HG02973 (cell line): ENCODE measurements around the gene SMIM5.

Source experiments
- ATAC-seq: cut with Tn5 transposase; IDR thresholded peaks from one replicate; pipeline ENCODE4 v1.9.1; 2021; ENCODE audit warnings: moderate library complexity; ENCODE audit not compliant: unreplicated experiment

The SMIM5 gene

DNA sequence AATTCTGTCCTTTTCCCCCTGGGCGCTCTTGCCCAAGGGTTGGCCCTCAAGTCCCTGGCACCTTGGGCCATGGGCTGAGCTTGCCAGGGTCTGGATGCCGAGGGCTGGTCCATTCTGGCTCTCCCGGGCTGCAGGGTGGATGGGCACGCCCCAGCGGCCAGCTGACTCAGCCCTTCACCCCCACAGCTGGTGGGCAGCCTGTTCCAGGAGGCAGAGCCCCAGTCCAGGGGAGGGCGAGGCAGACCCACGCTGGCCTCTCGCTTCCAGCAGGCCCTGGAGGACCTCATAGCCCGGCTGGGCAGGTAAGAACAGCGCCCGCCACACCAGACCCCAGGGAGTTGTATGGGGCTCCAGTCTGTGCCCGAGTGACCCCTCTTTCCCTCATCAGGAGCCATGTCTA, 30.6 kb upstream of the SMIM5 start:
- ATAC-seq: no peak

DNA sequence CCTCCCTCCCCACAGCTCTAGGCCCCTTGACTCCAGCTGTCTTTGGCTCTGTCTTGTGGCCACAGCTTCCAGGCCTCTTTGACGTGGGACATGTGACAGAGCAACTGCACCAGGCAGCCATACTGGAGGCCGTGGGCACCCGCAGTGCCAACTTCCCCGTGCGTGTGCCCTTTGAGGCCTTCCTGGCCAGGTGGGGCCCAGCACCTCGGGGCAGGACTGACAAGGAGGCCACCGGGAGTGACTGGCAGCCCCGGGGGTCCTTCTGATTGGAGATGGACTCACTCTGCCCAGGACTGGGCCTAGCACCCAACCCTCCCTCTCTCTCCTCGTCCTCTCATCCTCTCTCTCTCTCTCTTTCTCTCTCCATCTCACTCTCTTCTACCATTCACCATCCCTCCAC, 30.1 kb upstream of the SMIM5 start:
- no peak for ATAC-seq

DNA sequence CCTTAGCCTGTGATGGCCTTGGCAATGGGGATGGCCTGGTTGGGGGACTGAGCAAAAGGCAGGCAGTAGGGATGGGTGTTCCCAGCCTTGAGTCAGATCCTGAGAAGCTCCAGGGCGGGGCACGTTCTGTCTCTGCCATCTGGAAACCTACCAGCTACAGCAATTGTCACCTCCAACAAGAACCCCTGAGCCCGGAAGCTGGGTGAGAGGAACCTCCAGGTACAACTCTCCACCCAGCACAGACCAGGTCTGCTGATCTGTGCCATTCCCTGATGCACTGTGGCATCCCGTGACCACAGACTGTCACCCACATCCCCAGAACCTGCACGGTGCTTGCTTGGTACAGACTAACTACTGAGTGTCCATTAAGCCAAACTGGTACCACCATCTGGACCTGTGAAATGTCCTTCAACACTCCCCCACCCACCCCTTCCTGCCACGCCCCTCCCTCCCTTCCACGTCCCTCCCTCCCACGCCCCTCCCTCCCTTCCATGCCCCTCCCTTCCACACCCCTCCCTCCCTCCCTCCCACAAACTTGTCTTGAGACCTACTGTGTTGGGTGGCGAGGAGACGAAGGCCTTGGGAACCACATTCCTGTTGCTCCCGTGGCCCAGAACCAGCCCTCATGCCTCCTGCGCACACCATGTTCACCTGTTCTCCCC, 29.1 kb upstream of the SMIM5 start:
- ATAC-seq: no peak

DNA sequence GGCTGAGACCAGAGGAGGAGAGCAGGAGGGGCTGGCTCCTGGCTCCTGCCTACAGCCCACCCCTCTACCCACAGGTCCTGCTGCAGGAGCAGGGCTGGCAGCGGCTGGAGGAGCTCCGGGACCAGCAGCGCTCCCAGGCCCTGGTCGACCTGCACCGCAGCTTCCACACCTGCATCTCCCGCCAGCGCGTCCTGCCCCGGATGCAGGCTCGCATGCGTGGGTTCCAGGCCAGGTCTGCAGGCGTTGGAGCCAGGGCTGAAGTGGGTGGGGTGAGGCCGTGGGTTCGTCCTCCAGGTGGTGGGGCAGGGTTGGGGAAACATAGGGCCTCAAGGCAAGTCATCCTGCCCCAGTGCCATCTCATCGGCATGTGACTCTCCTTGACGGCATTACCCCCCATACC, 27.4 kb upstream of the SMIM5 start:
- ATAC-seq: no peak

DNA sequence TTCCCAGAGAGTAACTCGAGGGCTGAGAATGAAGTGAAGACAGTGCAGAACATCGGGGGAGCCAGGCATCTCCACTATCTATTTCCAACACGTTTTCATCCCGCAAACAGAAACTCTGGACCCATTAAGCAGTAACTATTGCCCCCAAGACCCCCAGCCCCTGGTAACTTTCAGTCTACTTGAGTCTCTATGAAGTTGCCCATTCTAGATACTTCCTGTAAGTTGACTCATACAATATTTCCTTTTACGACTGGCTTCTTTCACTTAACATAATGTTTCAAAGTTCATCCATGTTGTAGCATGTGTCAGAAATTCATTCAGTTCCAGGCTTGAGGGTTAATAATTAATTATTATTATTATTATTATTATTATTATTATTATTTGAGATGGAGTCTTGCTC, 26.1 kb upstream of the SMIM5 start:
- no peak for ATAC-seq

DNA sequence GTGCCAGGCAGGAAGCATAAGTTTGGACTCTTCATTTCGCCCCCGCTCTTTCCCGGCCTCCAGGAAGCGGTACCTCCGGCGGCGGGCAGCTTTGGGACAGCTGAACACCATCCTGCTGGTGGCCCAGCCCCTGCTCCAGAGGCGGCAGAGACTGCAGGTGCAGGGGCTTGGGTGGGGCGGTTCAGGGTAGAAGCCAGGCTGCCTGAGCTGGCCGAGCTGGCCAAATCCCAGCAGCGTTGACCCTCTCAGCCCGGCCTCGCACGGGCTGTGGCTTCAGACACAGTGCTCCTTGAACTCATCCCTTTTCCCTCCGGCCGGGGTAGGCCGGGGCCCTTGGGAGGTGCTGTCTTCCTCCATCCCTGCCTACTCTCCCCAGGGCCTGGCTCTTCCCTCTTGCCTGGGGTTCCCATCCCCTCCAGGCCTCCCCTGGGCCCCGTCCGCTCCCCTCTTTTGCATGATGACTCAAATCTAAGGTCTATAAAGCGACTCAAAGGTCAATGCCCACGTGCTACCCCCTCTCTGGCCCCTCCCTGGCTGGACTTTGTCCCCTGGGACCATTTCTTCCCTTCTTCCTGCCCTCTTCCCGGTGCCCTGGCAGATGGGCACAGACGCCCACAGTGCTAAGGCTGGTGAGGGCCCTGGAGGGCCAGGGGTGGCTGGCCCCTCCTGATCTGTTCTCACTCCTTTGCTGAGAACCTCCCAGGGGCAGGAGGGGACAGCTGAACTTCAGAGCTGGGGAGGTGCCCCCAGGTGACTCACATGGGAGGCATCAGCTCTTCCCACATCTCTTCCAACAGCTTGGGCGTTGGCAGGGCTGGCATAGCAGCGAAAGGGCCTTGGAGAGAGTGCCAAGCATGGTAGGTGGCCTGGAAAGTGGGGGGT, 22.9 kb upstream of the SMIM5 start:
- no peak for ATAC-seq

DNA sequence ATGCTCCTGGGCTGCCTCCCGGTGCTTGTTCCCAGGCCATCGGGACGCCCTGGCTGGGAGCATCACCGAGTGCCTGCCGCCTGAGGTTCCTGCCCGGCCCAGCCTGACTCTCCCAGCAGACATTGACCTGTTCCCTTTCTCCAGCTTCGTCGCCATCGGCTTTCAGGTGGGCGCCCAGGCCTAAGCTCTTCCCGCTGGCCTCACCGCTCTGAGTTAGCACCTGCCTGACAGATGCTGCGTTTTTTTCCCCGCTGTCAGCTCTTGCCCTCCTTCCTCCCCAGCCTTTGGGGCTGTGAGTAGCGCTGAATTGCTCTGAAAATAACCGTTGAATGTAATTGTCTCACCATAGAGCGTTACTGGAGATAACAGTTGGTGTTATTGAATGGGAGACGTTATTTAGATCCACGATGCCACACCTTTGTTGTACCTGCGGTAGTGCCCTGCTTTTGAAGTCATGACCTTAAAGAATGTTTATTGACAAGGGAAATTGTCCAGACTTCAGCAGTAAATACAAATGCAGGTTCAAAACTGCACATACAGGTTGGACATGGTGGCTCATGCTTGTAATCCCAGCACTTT, 21.3 kb upstream of the SMIM5 start:
- no peak for ATAC-seq

DNA sequence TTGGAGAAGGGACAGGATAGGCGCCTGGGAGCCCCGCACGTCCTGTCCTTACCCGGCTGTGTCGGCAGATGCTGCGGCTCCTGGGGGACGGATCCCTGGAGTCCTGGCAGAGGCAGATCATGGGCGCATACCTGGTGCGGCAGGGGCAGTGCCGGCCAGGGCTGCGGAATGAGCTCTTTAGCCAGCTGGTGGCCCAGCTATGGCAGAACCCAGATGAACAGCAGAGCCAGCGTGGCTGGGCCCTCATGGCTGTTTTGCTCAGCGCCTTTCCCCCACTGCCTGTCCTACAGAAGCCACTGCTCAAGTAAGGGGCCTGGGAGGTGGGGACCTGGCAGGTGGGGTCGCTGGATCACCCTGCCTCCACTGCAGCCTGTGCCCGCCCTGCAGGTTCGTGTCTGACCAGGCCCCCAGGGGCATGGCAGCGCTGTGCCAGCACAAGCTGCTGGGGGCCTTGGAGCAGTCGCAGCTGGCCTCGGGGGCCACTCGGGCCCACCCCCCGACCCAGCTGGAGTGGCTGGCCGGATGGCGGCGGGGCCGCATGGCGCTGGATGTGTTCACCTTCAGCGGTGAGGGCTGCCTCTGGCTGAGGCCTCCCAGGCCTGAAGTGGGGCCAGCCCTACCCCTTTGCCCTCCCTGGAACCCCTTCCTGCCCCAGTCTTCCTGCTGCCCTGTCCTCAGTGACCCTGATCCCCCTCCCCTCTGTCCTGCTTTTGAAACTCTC, 20.2 kb upstream of the SMIM5 start:
- no peak for ATAC-seq

DNA sequence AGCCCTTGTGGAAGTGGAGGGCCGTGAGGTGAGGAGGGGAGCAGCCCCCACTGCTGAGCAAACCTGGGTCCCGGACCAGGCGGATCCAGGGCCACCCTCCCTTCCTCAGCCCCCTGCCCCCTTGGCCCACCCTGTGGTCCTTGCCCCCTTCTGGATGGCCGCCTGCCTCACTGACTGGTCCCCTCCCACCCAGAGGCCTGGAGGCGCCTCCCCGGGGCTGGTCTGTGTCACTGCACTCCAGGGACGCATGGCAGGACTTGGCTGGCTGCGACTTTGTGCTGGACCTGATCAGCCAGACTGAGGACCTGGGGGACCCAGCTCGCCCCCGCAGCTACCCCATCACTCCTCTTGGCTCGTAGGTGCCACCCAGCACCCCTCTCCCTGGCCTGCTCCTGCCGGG, 19.2 kb upstream of the SMIM5 start:
- ATAC-seq: no peak

DNA sequence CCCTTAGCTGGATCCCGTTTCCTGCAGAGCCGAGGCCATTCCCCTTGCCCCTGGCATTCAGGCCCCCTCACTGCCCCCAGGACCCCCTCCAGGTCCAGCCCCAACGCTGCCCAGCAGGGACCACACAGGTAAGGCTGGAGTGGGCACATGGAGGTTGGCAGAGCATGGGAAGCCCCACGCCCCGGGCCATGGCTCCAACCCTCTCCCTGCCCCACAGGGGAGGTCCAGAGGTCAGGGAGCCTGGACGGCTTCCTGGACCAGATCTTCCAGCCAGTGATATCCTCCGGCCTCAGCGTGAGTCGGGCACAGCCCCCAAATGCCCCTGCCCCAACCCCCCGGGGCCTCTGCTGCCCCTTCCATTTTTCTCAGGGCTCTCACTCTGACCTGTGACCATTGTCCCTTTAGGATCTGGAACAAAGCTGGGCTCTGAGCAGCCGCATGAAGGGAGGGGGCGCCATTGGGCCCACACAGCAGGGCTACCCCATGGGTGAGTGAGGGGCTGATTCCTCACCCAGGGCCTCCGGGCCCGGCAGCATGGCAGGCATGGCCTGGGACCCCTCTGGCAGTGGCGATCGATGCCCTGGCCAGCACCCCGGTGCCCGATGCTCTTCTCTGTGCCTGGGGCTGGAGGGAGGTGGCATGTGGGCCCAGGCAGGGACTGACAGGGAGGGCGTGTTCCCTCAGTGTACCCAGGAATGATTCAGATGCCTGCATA, 18.5 kb upstream of the SMIM5 start:
- ATAC-seq: no peak

DNA sequence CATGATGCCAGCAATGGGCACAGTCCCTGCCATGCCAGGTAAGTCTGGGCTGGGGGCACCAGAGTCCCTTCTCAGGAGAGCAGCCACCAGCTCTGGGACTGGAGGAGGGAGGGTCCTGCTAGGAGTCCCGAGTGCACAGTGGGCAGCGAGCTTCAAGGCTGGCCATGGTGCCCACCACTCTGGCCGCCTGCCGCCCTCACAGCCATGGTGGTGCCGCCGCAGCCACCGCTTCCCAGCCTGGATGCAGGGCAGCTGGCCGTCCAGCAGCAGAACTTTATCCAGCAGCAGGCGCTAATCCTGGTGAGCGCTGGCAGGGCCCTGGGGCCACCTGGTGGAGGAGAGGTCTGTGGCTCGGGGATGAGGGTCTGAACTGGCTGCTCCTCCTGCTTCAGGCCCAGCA, 17.9 kb upstream of the SMIM5 start:
- no peak for ATAC-seq

DNA sequence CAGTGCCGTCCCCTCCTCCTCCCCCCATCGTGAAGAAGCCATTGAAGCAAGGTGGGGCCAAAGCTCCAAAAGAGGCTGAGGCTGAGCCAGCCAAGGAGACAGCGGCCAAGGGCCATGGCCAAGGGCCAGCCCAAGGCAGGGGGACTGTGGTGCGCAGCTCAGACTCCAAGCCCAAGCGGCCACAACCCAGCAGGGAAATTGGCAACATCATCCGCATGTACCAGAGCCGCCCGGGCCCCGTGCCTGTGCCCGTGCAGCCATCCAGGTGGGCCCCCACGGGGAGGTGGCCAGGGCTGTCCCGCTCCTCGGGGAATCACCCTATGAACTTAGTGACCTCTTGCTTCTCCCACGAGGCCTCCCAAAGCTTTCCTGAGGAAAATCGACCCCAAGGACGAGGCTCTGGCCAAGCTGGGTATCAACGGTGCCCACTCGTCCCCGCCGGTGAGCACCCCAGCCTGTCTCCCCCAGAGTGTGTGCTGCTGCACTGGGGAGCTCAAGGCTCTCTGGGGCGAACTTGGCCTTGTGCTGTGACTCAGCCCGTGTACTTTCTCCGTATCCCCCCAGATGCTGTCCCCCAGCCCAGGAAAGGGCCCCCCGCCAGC, 16.6 kb upstream of the SMIM5 start:
- ATAC-seq: no peak

DNA sequence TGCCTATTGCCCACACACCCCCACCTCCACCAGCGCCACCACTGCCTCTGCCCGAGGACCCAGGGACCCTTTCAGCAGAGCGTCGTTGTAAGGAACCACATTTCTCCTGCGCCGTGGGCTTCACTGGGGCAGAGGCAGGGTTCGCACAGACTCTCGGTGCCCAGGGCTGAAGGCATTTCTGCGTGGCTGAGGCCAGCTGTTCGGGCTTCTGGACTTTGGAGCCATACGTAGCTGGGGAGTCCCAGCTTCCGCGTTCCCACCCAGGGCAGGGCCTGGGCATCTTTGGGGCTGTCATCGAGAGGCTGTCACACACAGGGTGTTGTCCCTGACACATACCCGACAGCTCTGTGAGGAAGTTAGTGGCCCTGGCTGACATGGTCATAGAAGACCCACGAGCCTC, 16.0 kb upstream of the SMIM5 start:
- ATAC-seq: no peak

DNA sequence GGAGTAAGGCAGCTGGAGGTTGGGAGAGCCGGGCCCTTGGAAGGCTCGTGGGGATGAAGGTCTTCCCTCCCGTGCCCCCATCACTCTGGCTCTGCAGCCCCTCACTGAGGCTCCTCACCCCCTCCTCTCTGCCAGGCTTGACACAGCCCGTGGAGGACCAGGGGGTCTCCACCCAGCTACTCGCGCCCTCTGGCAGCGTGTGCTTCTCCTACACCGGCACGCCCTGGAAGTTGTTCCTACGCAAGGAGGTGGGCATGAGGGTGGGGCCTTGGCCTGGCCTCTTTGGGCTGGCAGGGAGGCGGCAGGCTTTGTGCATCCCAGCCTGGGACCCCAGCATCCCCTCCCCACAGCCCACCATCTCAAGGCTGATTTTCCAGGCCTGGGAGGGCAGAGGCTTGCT, 15.6 kb upstream of the SMIM5 start:
- ATAC-seq: no peak

DNA sequence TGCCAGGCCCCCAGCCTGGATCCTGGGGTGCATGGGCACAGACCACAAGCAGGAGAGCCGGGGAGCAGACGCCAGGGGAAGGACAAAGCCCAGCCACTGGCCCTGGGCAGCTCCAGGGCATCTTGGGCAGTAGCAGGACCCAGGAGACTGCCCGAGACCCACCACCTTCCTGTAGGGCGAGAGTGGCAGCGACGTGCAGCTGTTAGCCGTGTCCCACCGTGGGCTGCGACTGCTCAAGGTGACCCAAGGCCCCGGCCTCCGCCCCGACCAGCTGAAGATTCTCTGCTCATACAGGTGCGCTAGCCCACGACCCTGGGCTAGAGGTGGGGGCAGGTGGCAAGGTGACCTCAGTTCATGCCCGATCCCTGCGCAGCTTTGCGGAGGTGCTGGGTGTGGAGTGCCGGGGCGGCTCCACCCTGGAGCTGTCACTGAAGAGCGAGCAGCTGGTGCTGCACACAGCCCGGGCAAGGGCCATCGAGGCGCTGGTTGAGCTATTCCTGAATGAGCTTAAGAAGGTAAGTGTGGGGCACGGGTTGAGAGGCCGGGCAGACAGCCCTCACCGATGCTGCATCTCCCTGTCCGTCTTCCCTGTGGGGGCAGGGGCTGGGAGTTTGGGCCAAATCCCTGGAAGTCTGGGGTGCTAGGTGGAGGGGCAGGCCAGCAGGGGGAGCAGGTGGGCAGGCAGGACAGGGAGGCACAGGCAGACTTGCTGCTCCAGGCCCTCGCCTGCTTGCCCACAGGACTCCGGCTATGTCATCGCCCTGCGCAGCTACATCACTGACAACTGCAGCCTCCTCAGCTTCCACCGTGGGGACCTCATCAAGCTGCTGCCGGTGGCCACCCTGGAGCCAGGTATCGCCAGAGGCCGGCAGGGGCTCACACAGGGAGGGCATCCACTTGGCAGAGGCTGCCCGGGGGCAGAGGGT, 13.5 kb upstream of the SMIM5 start:
- ATAC-seq: no peak

DNA sequence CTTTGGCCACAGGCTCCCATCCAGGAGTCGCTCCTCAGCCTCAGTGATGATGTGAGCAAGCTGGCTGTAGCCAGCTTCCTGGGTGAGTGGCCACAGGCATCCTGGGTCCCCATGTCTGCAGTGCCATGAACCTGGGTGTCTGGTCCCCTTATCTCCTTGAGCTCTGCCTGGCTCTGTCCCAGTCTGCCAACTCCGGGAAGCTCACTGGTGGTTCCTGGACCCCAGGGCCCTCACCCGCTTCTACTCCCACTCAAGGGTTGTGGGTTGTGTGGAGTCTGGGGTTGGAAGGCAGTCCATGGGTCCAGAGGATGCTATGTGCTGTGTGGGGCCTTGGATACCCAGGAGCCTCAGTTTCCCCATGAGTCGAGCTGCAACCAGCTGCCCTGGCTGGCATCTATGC, 11.7 kb upstream of the SMIM5 start:
- ATAC-seq: no peak

DNA sequence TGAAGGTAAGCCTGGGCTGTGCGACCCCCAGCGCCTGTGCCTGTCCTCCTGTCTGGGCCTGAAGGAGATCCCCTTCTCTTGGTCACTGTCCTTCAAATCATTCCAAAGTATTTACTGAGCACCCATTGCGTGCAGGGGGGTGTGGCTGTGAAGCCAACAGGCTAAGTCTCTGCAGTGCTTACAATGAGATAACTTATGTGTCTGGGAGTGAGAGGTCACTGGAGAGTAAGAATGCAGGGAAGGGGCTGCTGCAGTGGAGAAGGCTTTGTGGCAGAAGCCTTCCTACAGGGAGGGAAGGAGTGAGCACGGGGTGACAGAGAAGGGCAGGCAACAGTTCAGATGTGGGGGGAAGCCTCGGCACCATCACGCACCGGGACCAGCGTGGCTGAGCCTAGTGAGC, 11.2 kb upstream of the SMIM5 start:
- ATAC-seq: no peak

DNA sequence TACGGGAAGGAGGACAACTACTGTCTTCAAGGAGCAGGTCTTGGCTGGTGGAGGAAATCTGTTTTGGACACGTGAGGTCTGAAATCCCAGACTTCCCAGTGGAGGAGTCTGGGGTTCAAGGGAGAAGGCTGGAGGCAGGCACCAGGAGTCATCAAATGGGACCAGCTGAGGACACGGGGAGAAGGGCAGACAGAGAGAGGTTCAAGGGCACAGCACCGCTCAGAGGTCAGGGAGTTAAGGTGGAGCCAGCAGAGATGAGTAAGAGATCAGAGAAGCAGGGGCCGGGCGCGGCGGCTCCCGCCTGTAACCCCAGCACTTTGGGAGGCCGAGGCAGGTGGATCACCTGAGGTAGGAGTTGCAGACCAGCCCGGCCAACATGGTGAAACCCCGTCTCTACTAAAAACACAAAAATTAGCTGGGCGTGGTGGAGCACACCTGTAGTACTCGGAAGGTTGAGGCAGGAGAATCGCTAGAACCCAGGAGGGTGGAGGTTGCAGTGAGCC, 10.4 kb upstream of the SMIM5 start:
- ATAC-seq: no peak

DNA sequence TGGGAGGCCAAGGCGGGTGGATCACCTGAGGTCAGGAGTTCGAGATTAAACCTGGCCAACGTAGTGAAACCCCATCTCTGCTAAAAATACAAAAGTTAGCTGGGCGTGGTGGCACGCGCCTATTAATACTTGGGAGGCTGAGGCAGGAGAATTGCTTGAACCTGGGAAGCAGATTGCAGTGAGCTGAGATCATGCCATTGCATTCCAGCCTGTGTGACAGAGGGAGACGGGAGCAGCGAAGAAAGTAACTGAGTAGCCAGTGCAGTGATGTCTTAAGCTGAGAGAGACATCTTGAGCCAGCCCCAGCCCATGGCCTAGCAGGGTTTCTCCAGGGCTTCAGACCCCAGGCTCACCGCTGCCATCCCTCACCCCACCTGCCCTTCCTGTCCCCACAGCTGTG, 9.8 kb upstream of the SMIM5 start:
- no peak for ATAC-seq
